Heart right ventricle (tissue), 16 donors: ENCODE measurements around the gene BPIFB1. TPM values are rescaled to one million over a fixed set of nuclear protein-coding genes. Genes with fewer than 3 reads are reported as not detected.

Source experiments
- ATAC-seq, 8 donors: fragments of 200-7000 bp; cut with Tn5 transposase; one replicate each; pipeline ENCODE4 v1.9.1; 2020; ENCODE audit warnings: mild to moderate bottlenecking in 8 of 8, moderate library complexity in 8 of 8, moderate number of reproducible peaks in 1 of 8
- DNase-seq, 2 donors: peaks; one replicate each; pipeline ENCODE4 v3.0.0-alpha.2; 2020
- H3K27ac ChIP-seq, 10 donors: fragments of 200-600 bp; sonication (generic) in 2 of 10; one replicate each; pipeline versions ENCODE4 v1.5.0 to v1.8.0; 2020 to 2022; ENCODE audit warnings: mild to moderate bottlenecking in 3 of 10
- H3K27me3 ChIP-seq, 7 donors: fragments of 200-600 bp; one replicate each; pipeline ENCODE4 v1.8.0; 2021 to 2022; ENCODE audit warnings: mild to moderate bottlenecking in 2 of 7
- H3K36me3 ChIP-seq, 9 donors: fragments of 200-600 bp; sonication (generic) in 1 of 9; one replicate each; pipeline versions ENCODE4 v1.5.0 to v1.8.0; 2020 to 2022; ENCODE audit warnings: mild to moderate bottlenecking in 2 of 9
- H3K4me1 ChIP-seq, 9 donors: fragments of 200-600 bp; sonication (generic) in 1 of 9; one replicate each; pipeline versions ENCODE4 v1.5.0 to v1.8.0; 2020 to 2022; ENCODE audit warnings: mild to moderate bottlenecking in 4 of 9
- H3K4me3 ChIP-seq, 10 donors: fragments of 200-600 bp; sonication (generic) in 2 of 10; one replicate each; pipeline versions ENCODE4 v1.5.0 to v1.8.0; 2020 to 2022; ENCODE audit warnings: mild to moderate bottlenecking in 7 of 10, moderate library complexity in 2 of 10
- H3K9me3 ChIP-seq, 11 donors: fragments of 200-600 bp in 10 of 11; sonication (generic) in 2 of 11; one replicate each; pipeline versions ENCODE4 v1.5.0 to v1.8.0; 2013 to 2022; ENCODE audit warnings: mild to moderate bottlenecking in 2 of 11, control low read depth in 1 of 11, moderate library complexity in 1 of 11
- CTCF ChIP-seq, 9 donors: fragments of 200-600 bp; sonication (generic) in 2 of 9; IDR thresholded peaks; one replicate each; pipeline versions ENCODE4 v1.5.0 to v1.8.0; 2021 to 2022; ENCODE audit warnings: antibody characterized with exemption in 9 of 9, mild to moderate bottlenecking in 5 of 9, moderate library complexity in 1 of 9
- WGBS, 2 donors: extraction: QIAGEN DNeasy Blood & Tissue Kit; methylation state at CpG; one replicate each; pipeline ENCODE4 v1.1.7; 2013; ENCODE audit warnings: inconsistent platforms in 1 of 2; 5-methylcytosine and 5-hydroxymethylcytosine counted together
- intact Hi-C, 10 donors: fragments of 100-400 bp; cut with DNase I; formaldehyde crosslinking; loops; one replicate each; pipeline versions ENCODE4 v1.11.1 to v1.14.2; 2022
- polyA plus RNA-seq, 2 donors: library from polyadenylated mRNA; stranded (reverse); fragments of 200-250 nt; gene quantifications; one replicate each; pipeline ENCODE4 v1.2.3, GENCODE V29; 2013
- total RNA-seq, 10 donors: library from RNA; stranded (reverse); fragmentation: NEBNext Ultra II Directional in 3 of 10; extraction: Animal tissue kit (Norgen Biotek cat#: 25700) in 3 of 10; gene quantifications; one replicate each; pipeline versions ENCODE4 v1.2.1 to v1.2.4, GENCODE V29; 2021 to 2023
- donor health status: Arrhythmogenic right ventricular cardiomyopathy.
- donor health status: ischemic (EF 13 %, LVEDD 7.1; RV severe dilation, severe dysfunction).
- donor health status: healthy with polysubstance abuse.
- donor health status: DM: no; HTN: yes; CAD: no.
- donor health status: DM: no; HTN: no; CAD: no.
- donor health status: ischemic (EF 25% LVEDD 6.9; RV normal size, moderate dysfunction).
- donor health status: ischemic (EF 25% LVEDD 5.7; RV mildly dilated, moderate dysfunction).
- donor health status: healthy.
- donor health status: DM: yes; HTN: yes; CAD: no.
- donor health status: Ischemic cardiomyopathy.
- donor health status: ischemic (EF 35%, LVEDD 5.7; RV mildly dilated, moderate dysfunction).
- donor health status: nonischemic (EF 11% LVEDD 7.7; RV severe dilation, severe dysfunction).
- donor health status: DM: yes; HTN: yes; CAD: no.
- donor health status: PGD.
- donor health status: ischemic (EF 29% LVEDD 5.4; RV normal size, mild dysfunction).
- donor health status: nonischemic (EF 23%, LVEDD 6.1; RV moderate dilation, normal function).

The BPIFB1 gene
- total and polyA plus RNA-seq, 12 donors: 0.03 TPM; not detected in 11

GRCh38 chr20:33348136-33348937 lies 65.3 kb downstream of the BPIFB1 start:
- WGBS, 2 donors: 90% methylated on average over 11 of the region's 11 CpGs
- intact Hi-C loops: no loop called here
- ATAC-seq: peak in 1 of 8 donors; percentile 36

GRCh38 chr20:33349493-33349892 lies 66.5 kb downstream of the BPIFB1 start:
- no peak for ATAC-seq
- Histone ChIP-seq H3K27ac (no peak overlapping the region), H3K4me1 (no peaks in the 10 kb centered on the region), H3K36me3 (peaks cover 0 to 37% (median 0%) of the 10 kb centered on the region in 9 donors), H3K4me3 (no peak overlapping the region), H3K27me3 (no peaks in the 10 kb centered on the region), H3K9me3 (no peaks in the 10 kb centered on the region)
- 86 to 97% methylated on average over 8 of the region's 8 CpGs for WGBS, 2 donors
- intact Hi-C loops: no loop called here
- DNase-seq: no peak
- no peak for TF ChIP-seq CTCF (IDR thresholded peaks at IDR 0.05)

More at GRCh38 chr20:33348136-33348937, 65.3 kb downstream of the BPIFB1 start:
- H3K4me3 ChIP-seq: no peak overlapping the region
- DNase-seq: no peak
- H3K27ac ChIP-seq: no peak overlapping the region
- no peak for TF ChIP-seq CTCF (IDR thresholded peaks at IDR 0.05)
- peaks cover 0 to 25% (median 0%) of the 10 kb centered on the region in 9 donors for H3K36me3 ChIP-seq
- no peaks in the 10 kb centered on the region for H3K9me3 ChIP-seq
- no peaks in the 10 kb centered on the region for H3K27me3 ChIP-seq
- H3K4me1 ChIP-seq: no peaks in the 10 kb centered on the region

- Histone ChIP-seq H3K36me3 (peaks cover 0 to 58% (median 5%) of the 10 kb centered on the region in 9 donors), H3K9me3 (no peaks in the 10 kb centered on the region), H3K4me1 (no peaks in the 10 kb centered on the region), H3K27me3 (no peaks in the 10 kb centered on the region), H3K4me3 (no peak overlapping the region), H3K27ac (no peak overlapping the region)
- no peak for DNase-seq
- intact Hi-C loops: no loop called here
- TF ChIP-seq CTCF (IDR thresholded peaks at IDR 0.05): no peak
- ATAC-seq: no peak
- WGBS, 2 donors: 74 to 79% methylated on average over 3 of the region's 3 CpGs
These were observed 68.7 kb downstream of the BPIFB1 start for GRCh38 chr20:33351696-33352095.

- Histone ChIP-seq H3K4me3 (no peak overlapping the region), H3K9me3 (no peaks in the 10 kb centered on the region), H3K4me1 (no peaks in the 10 kb centered on the region), H3K27ac (no peak overlapping the region), H3K27me3 (no peaks in the 10 kb centered on the region), H3K36me3 (peaks cover 0 to 66% (median 5%) of the 10 kb centered on the region in 9 donors)
- DNase-seq: no peak
- ATAC-seq: no peak
- no peak for TF ChIP-seq CTCF (IDR thresholded peaks at IDR 0.05)
- intact Hi-C loops: no loop called here
- 83 to 85% methylated on average over 16 of the region's 16 CpGs for WGBS, 2 donors
These were observed 69.4 kb downstream of the BPIFB1 start for GRCh38 chr20:33352258-33353012.
